CD4-positive, alpha-beta T cell treated with Interferon gamma for 1 hour (primary cell): ENCODE data around the gene PRDX5.
A peak's percentile ranks its signal among the peaks of the same experiment; 100 is the strongest.

Experiments
- DNase-seq: peaks from one replicate; pipeline ENCODE4 v3.0.0-alpha.2; 2020

The PRDX5 gene

GRCh38 chr11:64327993-64328392, 10.1 kb downstream of the PRDX5 start:
- DNase-seq: no peak

- no peak for DNase-seq
Observed at GRCh38 chr11:64330888-64331287, 13.0 kb downstream of the PRDX5 start.

GRCh38 chr11:64331569-64332371, 13.8 kb downstream of the PRDX5 start:
- DNase-seq: peak; percentile 81

- no peak for DNase-seq
Observed at GRCh38 chr11:64333556-64333955, 15.6 kb downstream of the PRDX5 start.

GRCh38 chr11:64334764-64335735, 17.1 kb downstream of the PRDX5 start:
- peak; percentile 67 for DNase-seq

GRCh38 chr11:64337538-64338249, 19.8 kb downstream of the PRDX5 start:
- no peak for DNase-seq

- DNase-seq: no peak
Observed at GRCh38 chr11:64338716-64339115, 20.8 kb downstream of the PRDX5 start.

GRCh38 chr11:64339286-64339685, 21.4 kb downstream of the PRDX5 start:
- no peak for DNase-seq

GRCh38 chr11:64339754-64340408, 22.0 kb downstream of the PRDX5 start, which contains the start of gene CCDC88B:
TSS of gene CCDC88B (plus strand) at chr11:64340204. CDS start at chr11:64340267, 63 bp downstream.
- peak; percentile 94 for DNase-seq

GRCh38 chr11:64340671-64341335, 22.9 kb downstream of the PRDX5 start:
- DNase-seq: peak; percentile 76

GRCh38 chr11:64341429-64341828, 23.5 kb downstream of the PRDX5 start:
- no peak for DNase-seq

GRCh38 chr11:64341851-64342791, 24.2 kb downstream of the PRDX5 start:
- DNase-seq: peak; percentile 88

GRCh38 chr11:64342869-64343745, 25.2 kb downstream of the PRDX5 start:
- DNase-seq: no peak

GRCh38 chr11:64343767-64344559, 26.0 kb downstream of the PRDX5 start:
- DNase-seq: no peak

GRCh38 chr11:64344787-64345186, 26.9 kb downstream of the PRDX5 start:
- DNase-seq: no peak

GRCh38 chr11:64347193-64347867, 29.4 kb downstream of the PRDX5 start:
- DNase-seq: no peak

GRCh38 chr11:64348383-64349024, 30.6 kb downstream of the PRDX5 start:
- no peak for DNase-seq

- DNase-seq: no peak
Observed at GRCh38 chr11:64349025-64349387, 31.1 kb downstream of the PRDX5 start.
